ENCODE results near the gene UNKL. TPM values are rescaled to one million over a fixed set of nuclear protein-coding genes. Genes with fewer than 3 reads are reported as not detected.

Gene UNKL
- total RNA-seq, 4 donors from 2014 or later: 15.2 to 86.4 (median 24.2) TPM

- DNase-seq: no peak
- H3K27me3 ChIP-seq: no peaks in the 10 kb centered on the region
- no peak overlapping the region for H3K27ac ChIP-seq
- H3K4me1 ChIP-seq: peaks cover 6 to 17% (median 12%) of the 10 kb centered on the region in 4 donors
- no peaks in the 10 kb centered on the region for H3K9me3 ChIP-seq
- TF ChIP-seq POLR2A (IDR thresholded peaks at IDR 0.05): no peak
- no peak for TF ChIP-seq CTCF (IDR thresholded peaks at IDR 0.05)
- TF ChIP-seq POLR2AphosphoS5 (IDR thresholded peaks at IDR 0.05): no peak
- TF ChIP-seq EP300 (IDR thresholded peaks at IDR 0.05; ENCODE audit: low read depth): no peak
- in situ Hi-C loops (cut with MboI; ENCODE audit: low pct_ligation_motif_present in 1 of 4, low pct_unique_long_range_greater_than_20kb in 1 of 4, low sequenced_read_pairs in 3 of 4) (no loop called here), intact Hi-C loops (cut with DNase I; ENCODE audit: low total_unique reads) (no loop called here)
- H3K36me3 ChIP-seq: no peaks in the 10 kb centered on the region
- no peak overlapping the region for H3K4me3 ChIP-seq
- WGBS, 2 donors (ENCODE audit: low coverage in 1 of 2): 81% methylated on average over 8 of the region's 14 CpGs; no CpG with 5 or more reads in 1 of the 2 donors
Measured at GRCh38 chr16:1344499-1344898, 70.0 kb downstream of the UNKL start.

GRCh38 chr16:1343428-1344242 lies 70.9 kb downstream of the UNKL start:
- no peaks in the 10 kb centered on the region for H3K36me3 ChIP-seq
- in situ Hi-C loops (cut with MboI; ENCODE audit: low pct_ligation_motif_present in 1 of 4, low pct_unique_long_range_greater_than_20kb in 1 of 4, low sequenced_read_pairs in 3 of 4): no loop called here
- DNase-seq: no peak

GRCh38 chr16:1342526-1343427 lies 71.7 kb downstream of the UNKL start:
- peak; percentile 99 for DNase-seq
- in situ Hi-C loops (cut with MboI; ENCODE audit: low pct_ligation_motif_present in 1 of 4, low pct_unique_long_range_greater_than_20kb in 1 of 4, low sequenced_read_pairs in 3 of 4): no loop called here
- TF ChIP-seq CTCF (IDR thresholded peaks at IDR 0.05) (no peak), POLR2AphosphoS5 (IDR thresholded peaks at IDR 0.05) (peak; percentile 18 to 51 (median 36)), EP300 (IDR thresholded peaks at IDR 0.05; ENCODE audit: low read depth) (no peak), POLR2A (IDR thresholded peaks at IDR 0.05) (no peak)

More at GRCh38 chr16:1343428-1344242, 70.9 kb downstream of the UNKL start:
- H3K27ac ChIP-seq: peak overlapping the region; percentile 8 to 41 (median 27)
- H3K27me3 ChIP-seq: no peaks in the 10 kb centered on the region
- 48% methylated on average over 44 of the region's 44 CpGs; no CpG with 5 or more reads in 1 of the 2 donors for WGBS, 2 donors (ENCODE audit: low coverage in 1 of 2)
- peaks cover 6 to 17% (median 12%) of the 10 kb centered on the region in 4 donors for H3K4me1 ChIP-seq
- no peaks in the 10 kb centered on the region for H3K9me3 ChIP-seq
- TF ChIP-seq POLR2AphosphoS5 (IDR thresholded peaks at IDR 0.05) (peak in 1 of 3 donors; percentile 17), EP300 (IDR thresholded peaks at IDR 0.05; ENCODE audit: low read depth) (no peak), CTCF (IDR thresholded peaks at IDR 0.05) (peak in 1 of 5 experiments; percentile 10), POLR2A (IDR thresholded peaks at IDR 0.05) (peak; percentile 55)
- intact Hi-C loops (cut with DNase I; ENCODE audit: low total_unique reads): no loop called here
- peak overlapping the region in 3 of 4 donors; percentile 11 to 45 (median 32) for H3K4me3 ChIP-seq

More at GRCh38 chr16:1342526-1343427, 71.7 kb downstream of the UNKL start:
- peaks cover 6 to 17% (median 12%) of the 10 kb centered on the region in 4 donors for H3K4me1 ChIP-seq
- intact Hi-C loops (cut with DNase I; ENCODE audit: low total_unique reads): no loop called here
- H3K27ac ChIP-seq: peak overlapping the region in 3 of 4 donors; percentile 8 to 61 (median 37)
- H3K36me3 ChIP-seq: no peaks in the 10 kb centered on the region
- WGBS, 2 donors (ENCODE audit: low coverage in 1 of 2): 0 to 5% methylated on average over 6 to 47 of the region's 49 CpGs
- H3K9me3 ChIP-seq: no peaks in the 10 kb centered on the region
- peak overlapping the region in 3 of 4 donors; percentile 11 to 45 (median 32) for H3K4me3 ChIP-seq
- H3K27me3 ChIP-seq: no peaks in the 10 kb centered on the region
